GM18858 (cell line): ENCODE measurements around the gene NUAK2.

ENCODE experiments used
- ATAC-seq: cut with Tn5 transposase; IDR thresholded peaks from one replicate; pipeline ENCODE4 v1.9.1; 2021; ENCODE audit not compliant: unreplicated experiment

The NUAK2 gene

DNA sequence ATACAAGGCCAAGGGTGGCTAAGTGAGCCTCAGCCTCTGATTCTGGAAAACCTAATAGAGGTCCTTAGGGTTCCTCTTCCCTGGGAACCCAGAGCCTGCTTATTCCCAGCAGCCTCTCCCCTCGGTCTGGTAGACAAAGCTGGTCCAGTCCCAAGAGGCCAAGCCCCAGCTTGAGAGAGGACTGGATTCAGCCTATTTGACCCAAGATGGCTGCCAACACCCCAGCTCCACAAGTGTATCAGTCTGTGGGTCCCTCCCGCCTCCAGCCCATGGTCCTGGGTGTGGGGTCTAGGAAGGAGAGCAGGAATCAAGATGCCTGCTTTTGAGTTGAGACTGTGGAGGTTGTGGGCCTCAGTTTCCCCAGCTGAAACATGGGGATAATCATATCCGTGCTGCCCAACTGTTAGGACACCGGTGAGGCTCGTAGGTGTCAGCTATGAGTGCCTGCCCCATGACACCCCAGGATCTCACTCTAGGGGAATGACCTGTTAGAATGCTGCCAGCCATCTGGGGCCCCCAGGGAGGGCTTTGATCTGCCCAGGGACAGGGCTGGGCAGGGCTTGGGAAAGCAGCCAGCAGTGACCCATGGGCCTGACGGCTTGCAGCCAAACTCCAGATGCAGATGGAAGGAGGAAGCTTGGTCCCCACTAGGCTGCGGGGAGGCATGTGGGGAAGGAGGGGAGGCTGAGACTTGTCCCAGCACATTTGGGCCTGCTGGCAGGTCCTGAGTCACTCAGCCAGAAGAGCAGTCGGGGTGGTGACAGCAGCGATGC lies 45.4 kb downstream of the NUAK2 start:
- no peak for ATAC-seq

DNA sequence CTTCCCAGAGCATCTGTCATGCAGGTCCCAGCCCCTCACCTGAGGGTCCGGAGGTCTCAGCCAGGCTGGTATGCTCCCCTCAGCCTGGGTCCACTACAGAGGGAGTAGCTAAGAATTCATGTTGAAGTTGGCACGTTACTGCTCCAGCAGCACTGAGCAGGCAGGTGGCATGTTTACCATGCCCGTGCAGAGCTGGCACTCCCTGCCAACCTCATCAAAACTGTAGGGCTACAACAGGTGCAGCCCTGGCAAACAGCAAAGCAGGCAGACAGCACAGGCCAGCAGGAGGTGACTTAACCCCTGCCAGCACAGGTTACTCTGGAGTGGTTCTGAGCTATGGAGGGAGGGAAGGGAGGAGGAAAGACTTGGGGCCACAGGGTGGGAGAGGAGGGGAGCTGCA lies 46.4 kb downstream of the NUAK2 start:
- ATAC-seq: no peak

GRCh38 chr1:205274041-205274691 lies 47.4 kb downstream of the NUAK2 start:
- no peak for ATAC-seq

DNA sequence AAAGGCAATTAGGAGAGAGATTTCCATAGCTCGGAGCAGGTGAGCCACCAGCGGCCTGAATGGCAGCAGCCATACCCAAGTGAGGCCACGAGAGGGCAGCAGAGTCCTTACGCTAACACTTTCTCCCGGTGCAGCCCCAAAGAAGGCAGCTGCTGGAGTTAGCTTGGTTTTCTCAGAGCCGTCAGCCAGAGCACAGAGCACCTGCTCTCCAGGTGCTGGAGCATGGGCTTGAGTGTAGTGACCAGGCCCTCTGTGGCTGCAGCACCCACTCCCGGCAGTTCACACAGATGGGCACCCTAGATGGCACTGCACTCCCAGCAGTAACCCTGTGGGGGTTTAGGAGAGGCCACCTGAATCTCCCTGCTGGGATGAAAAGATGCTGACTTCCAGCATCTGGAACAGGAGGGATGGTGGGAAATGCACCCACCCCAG lies 48.0 kb downstream of the NUAK2 start:
- no peak for ATAC-seq

- ATAC-seq: no peak
These were observed 49.0 kb downstream of the NUAK2 start for GRCh38 chr1:205272536-205272935.

DNA sequence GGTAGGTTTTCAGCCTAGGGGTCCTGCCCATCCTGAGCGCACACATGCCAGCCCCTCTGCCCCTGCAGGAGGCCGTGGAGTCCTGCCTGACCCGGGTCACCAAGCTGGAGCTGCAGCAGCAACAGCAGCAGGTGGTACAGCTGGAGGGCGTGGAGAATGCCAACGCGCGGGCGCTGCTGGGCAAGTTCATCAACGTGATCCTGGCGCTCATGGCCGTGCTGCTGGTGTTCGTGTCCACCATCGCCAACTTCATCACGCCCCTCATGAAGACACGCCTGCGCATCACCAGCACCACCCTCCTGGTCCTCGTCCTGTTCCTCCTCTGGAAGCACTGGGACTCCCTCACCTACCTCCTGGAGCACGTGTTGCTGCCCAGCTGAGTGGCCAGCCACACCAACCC lies 49.8 kb downstream of the NUAK2 start:
- ATAC-seq: no peak

DNA sequence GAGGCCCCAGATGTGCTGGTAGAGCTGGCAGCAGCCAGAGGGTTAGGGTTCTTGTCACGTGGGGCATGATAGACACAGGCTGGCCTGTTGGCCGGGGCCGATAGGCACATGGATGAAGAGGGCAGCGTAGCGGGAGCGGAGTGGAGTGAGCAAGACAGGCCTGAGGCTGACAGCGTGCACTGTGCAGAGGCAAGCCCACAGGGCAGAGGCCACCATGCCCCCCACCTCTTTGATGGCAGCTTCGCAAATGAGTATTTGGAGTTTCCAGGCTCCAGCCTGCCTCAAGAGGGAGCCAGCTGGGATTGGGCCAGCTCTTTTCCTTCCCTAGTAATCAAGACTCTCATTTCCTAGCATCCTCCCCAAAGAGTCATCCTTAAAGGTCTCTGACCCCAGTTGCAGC lies 50.3 kb downstream of the NUAK2 start:
- ATAC-seq: no peak

- no peak for ATAC-seq
These were observed 50.8 kb downstream of the NUAK2 start for GRCh38 chr1:205270764-205271163.

GRCh38 chr1:205270271-205270670 lies 51.3 kb downstream of the NUAK2 start:
- no peak for ATAC-seq

DNA sequence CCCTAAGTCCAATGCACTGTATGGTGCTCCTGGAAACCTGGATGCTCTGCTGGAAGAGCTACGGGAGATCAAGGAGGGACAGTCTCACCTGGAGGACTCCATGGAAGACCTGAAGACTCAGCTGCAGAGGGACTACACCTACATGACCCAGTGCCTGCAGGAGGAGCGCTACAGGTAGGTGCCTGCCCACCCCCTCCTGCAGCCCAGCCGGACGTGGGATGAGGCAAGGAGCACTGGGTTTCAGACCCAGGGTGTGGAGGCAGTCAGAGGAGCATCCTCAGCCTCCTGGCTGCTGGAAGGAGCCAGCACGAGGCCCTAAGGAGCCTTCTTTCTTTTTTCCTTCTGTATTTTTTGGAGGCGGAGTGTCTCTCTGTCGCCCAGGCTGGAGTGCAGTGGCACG lies 51.8 kb downstream of the NUAK2 start:
- ATAC-seq: no peak

- ATAC-seq: no peak
These were observed 52.5 kb downstream of the NUAK2 start for GRCh38 chr1:205268846-205269680.

GRCh38 chr1:205267306-205267902 lies 54.1 kb downstream of the NUAK2 start:
- no peak for ATAC-seq

- no peak for ATAC-seq
These were observed 54.8 kb downstream of the NUAK2 start for GRCh38 chr1:205266611-205267305.

DNA sequence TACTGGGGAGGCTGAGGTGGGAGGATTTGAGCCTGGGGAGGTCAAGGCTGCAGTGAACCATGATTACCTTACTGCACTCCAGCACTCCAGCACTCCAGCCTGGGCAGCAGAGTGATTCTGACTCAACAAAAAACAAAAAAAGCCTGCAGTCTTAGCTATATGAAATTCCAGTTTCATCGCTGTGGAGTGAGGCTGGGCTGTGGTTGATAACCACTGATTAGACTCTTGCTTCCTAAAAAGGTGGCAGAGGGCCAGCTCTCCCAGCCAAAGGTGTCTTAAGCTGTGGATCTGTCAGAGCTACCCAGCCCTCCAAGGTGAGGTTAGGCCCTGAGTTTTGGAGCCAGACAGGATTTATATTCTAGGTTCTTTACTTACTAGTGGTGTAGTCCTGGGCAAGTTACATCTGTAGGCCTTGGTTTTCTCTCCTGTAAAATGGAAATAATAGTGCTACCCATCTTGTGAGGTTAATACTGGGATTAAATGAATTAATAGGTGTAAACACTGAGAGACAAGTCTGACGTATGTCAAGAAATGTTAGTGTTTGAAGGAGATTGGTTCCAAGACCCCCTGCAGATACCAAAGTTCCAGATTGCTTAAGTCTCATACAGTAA lies 57.9 kb downstream of the NUAK2 start:
- ATAC-seq: no peak

DNA sequence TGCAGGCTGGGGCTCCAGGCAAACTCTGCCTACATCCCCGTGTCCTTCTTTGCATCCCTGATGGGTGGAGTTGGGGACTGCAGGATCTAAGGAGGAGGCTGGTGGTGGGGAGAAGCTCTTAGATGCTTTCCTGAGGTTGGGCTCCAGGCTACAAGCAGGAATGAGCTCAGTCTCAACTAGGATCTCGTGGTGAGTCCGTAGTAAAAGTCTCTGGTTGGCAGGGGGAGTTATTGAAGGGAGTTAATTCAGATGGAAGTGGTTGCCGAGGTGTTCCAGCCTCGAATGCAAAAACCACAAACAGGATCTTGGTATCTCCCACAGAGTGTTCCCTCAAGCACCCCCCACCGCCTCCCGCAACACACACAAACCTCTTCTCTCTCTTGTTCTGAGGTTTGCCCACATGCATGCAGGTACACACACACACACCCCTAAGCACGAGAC lies 58.8 kb downstream of the NUAK2 start:
- no peak for ATAC-seq

DNA sequence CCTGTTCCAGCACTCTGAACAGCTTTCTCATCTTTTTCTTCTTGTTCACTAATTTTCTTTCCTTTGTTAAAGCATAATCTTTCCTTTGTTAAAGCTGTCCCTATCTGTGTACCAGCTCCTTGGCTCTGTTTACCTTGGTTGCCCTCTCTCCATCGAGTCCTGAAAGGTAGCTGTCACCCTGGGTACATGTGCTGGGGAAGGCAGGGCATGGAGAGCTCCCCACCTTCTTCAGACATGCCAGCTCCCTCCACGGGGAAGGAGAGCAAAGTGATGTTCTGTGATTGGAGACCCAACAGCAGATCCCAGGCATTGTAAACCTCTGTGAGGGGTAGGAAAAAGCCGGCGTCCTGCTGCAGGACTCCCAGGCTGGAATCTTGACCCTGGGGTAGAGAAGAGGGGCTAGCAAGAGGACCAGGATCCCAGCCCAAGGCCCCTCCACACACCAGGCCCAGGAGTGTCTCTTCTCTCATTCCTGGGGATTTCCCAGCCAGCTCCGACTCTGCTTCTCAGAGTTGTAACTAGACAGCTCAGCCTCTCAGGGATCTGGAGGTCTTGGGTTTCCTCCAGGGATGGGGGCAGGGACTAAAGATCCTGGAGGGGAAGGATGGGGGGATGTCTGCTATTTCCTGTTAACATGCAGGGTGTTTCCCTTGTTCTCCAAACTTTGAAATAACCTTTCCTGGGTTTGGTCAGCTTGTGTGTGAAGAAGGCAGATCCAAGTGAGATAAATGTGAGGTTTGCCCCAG lies 59.4 kb downstream of the NUAK2 start:
- no peak for ATAC-seq

- no peak for ATAC-seq
These were observed 60.4 kb downstream of the NUAK2 start for GRCh38 chr1:205260948-205261732.

DNA sequence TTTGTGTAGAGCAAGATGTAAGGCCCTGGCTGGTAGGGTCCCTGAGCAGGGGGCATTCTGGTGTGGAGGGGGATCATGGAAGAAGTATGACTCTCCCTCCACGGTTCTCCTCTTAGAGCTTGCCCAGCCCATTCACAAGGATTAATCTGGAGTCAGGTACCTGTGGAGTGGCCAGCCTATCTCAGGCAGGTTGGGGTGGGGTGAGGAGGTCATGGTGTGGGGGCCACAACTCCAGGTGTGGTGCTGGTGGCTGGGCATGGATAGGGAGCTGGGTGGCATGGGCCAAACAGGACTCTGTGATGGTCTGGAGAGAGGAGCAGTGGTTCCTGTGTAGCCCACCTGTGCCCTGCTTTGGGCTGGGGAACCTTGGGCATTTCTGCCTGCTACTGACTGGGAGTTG lies 61.5 kb downstream of the NUAK2 start:
- ATAC-seq: no peak

- ATAC-seq: no peak
These were observed 62.2 kb downstream of the NUAK2 start for GRCh38 chr1:205259324-205259832.
